PC-9 (cell line): Measurements from ENCODE around the gene FXYD6.

Source experiments
- CTCF ChIP-seq: fragments of 200-600 bp; sonication (generic); conservative IDR thresholded peaks from 2 replicates; pipeline ENCODE4 v1.6.1; 2017; ENCODE audit warnings: mixed run types, antibody characterized with exemption, mild to moderate bottlenecking, moderate library complexity
- EZH2 ChIP-seq: fragments of 200-600 bp; sonication (generic); IDR thresholded peaks from 2 replicates; pipeline ENCODE4 v1.8.0; 2017; ENCODE audit warnings: antibody characterized with exemption, low read depth

GRCh38 chr11:117917591-117918151, 41.2 kb upstream of the FXYD6 start:
- TF ChIP-seq CTCF (no peak), EZH2 (no peak)
